Coronary artery (tissue), 2 donors: Measurements from ENCODE around the gene SRRM4.

Source experiments
- DNase-seq: peaks from one replicate; pipeline ENCODE4 v3.0.0-alpha.2; 2017; ENCODE audit warnings: low spot score
- H3K27ac ChIP-seq, 2 donors: fragments of 200-600 bp; sonication (generic); one replicate each; pipeline ENCODE4 v1.5.1; 2016 to 2019
- H3K4me3 ChIP-seq: fragments of 200-600 bp; sonication (generic); 2 replicates; pipeline ENCODE4 v1.5.1; 2016; ENCODE audit warnings: mild to moderate bottlenecking, moderate library complexity
- CTCF ChIP-seq: fragments of 200-600 bp; sonication (generic); IDR thresholded peaks from one replicate; pipeline ENCODE4 v1.5.1; 2019; ENCODE audit warnings: antibody characterized with exemption

The SRRM4 gene

GRCh38 chr12:118970856-118971255, 10.5 kb upstream of the SRRM4 start:
- H3K27ac ChIP-seq = no peak overlapping the region
- no peak overlapping the region for H3K4me3 ChIP-seq
- no peak for TF ChIP-seq CTCF
- DNase-seq = no peak

GRCh38 chr12:118972982-118973381, 8.4 kb upstream of the SRRM4 start:
- DNase-seq = no peak
- H3K4me3 ChIP-seq = no peak overlapping the region
- H3K27ac ChIP-seq = no peak overlapping the region
- TF ChIP-seq CTCF = no peak

GRCh38 chr12:118979763-118980406, 1.5 kb upstream of the SRRM4 start:
- peak; percentile 53 for TF ChIP-seq CTCF
- no peak for DNase-seq
- Histone ChIP-seq H3K4me3 (no peak overlapping the region), H3K27ac (no peak overlapping the region)

- H3K4me3 ChIP-seq = peak overlapping the region; percentile 42
- no peak for DNase-seq
- TF ChIP-seq CTCF = no peak
- H3K27ac ChIP-seq = no peak overlapping the region
Measured at GRCh38 chr12:118980407-118981014, 830 bp upstream of the SRRM4 start.

- H3K27ac ChIP-seq = no peak overlapping the region
- H3K4me3 ChIP-seq = no peak overlapping the region
- DNase-seq = no peak
- TF ChIP-seq CTCF = no peak
Measured at GRCh38 chr12:118982302-118982701, 961 bp downstream of the SRRM4 start.

- no peak overlapping the region for H3K27ac ChIP-seq
- H3K4me3 ChIP-seq = no peak overlapping the region
- DNase-seq = no peak
- TF ChIP-seq CTCF = no peak
Measured at GRCh38 chr12:118982984-118983761, 1.8 kb downstream of the SRRM4 start.
